Esophagus squamous epithelium (tissue), 5 donors: ENCODE data around the gene OTOG. TPM values are rescaled to one million over a fixed set of nuclear protein-coding genes. Genes with fewer than 3 reads are reported as not detected.

Experiments used
- DNase-seq: peaks from one replicate; lab custom pipeline; 2025; lab: John Stamatoyannopoulos, UW
- H3K27ac ChIP-seq, 4 donors: fragments of 200-600 bp; sonication (generic); one replicate each; pipeline ENCODE4 v1.5.1; 2016 to 2019; ENCODE audit warnings: mild to moderate bottlenecking in 1 of 4
- H3K27me3 ChIP-seq, 4 donors: fragments of 200-600 bp; sonication (generic); 1 replicate in 3 of 4; 2 replicates in 1 of 4; pipeline versions ENCODE4 v1.5.1 to v1.6.0; 2017 to 2021; ENCODE audit warnings: antibody characterized with exemption in 1 of 4
- H3K36me3 ChIP-seq, 3 donors: fragments of 200-600 bp; sonication (generic); one replicate each; pipeline ENCODE4 v1.5.1; 2016 to 2019
- H3K4me1 ChIP-seq, 3 donors: fragments of 200-600 bp; sonication (generic); one replicate each; pipeline ENCODE4 v1.5.1; 2017 to 2019
- H3K4me3 ChIP-seq, 4 donors: fragments of 200-600 bp; sonication (generic); 1 replicate in 3 of 4; 2 replicates in 1 of 4; pipeline ENCODE4 v1.5.1; 2016 to 2019; ENCODE audit warnings: mild to moderate bottlenecking in 2 of 4, moderate library complexity in 1 of 4
- H3K9me3 ChIP-seq, 3 donors: fragments of 200-600 bp; sonication (generic); one replicate each; pipeline ENCODE4 v1.5.1; 2016 to 2019
- CTCF ChIP-seq, 6 experiments: fragments of 450-650 bp in 4 of 6; fragments of 200-600 bp in 2 of 6; sonication (generic) in 2 of 6; IDR thresholded peaks; one replicate each; pipeline ENCODE4 v1.5.1; 2016 to 2019; ENCODE audit warnings: antibody characterized with exemption in 6 of 6, mild to moderate bottlenecking in 4 of 6, moderate library complexity in 4 of 6
- POLR2A ChIP-seq, 4 donors: fragments of 450-650 bp; IDR thresholded peaks; one replicate each; pipeline ENCODE4 v1.6.1; 2017; ENCODE audit warnings: antibody characterized with exemption in 4 of 4, mild to moderate bottlenecking in 4 of 4, moderate library complexity in 3 of 4
- WGBS, 2 donors: methylation state at CpG; one replicate each; pipeline ENCODE4 v1.1.5; 2018; 5-methylcytosine and 5-hydroxymethylcytosine counted together
- intact Hi-C: fragments of 100-400 bp; cut with DNase I; formaldehyde crosslinking; loops from one replicate; pipeline ENCODE4 v1.15.0; 2022
- total RNA-seq, 4 donors: library from RNA; depleted of rRNA; stranded (reverse); fragments of >200 nt; gene quantifications; one replicate each; pipeline ENCODE4 v1.1.0, GENCODE V29; 2016
- donor health status: DM: yes; HTN: yes; CAD: no.

The OTOG gene
- total RNA-seq, 4 donors from 2014 or later: not detected

GRCh38 chr11:17550450-17551346 lies 3.6 kb downstream of the OTOG start:
- 43 to 63% methylated on average over 5 to 8 of the region's 12 CpGs for WGBS, 2 donors
- Histone ChIP-seq H3K27ac (no peak overlapping the region), H3K36me3 (no peaks in the 10 kb centered on the region), H3K27me3 (peaks cover 0 to 57% (median 0%) of the 10 kb centered on the region in 4 donors), H3K4me3 (no peak overlapping the region), H3K4me1 (peaks cover 0 to 3% (median 0%) of the 10 kb centered on the region in 3 donors), H3K9me3 (no peaks in the 10 kb centered on the region)
- no peak for DNase-seq
- intact Hi-C loops: no loop called here
- TF ChIP-seq POLR2A (IDR thresholded peaks at IDR 0.05) (no peak), CTCF (IDR thresholded peaks at IDR 0.05) (no peak)

GRCh38 chr11:17551347-17552040 lies 4.4 kb downstream of the OTOG start:
- Histone ChIP-seq H3K27ac (no peak overlapping the region), H3K4me3 (no peak overlapping the region), H3K4me1 (peaks cover 0 to 3% (median 0%) of the 10 kb centered on the region in 3 donors), H3K27me3 (peaks cover 0 to 49% (median 0%) of the 10 kb centered on the region in 4 donors), H3K9me3 (no peaks in the 10 kb centered on the region), H3K36me3 (no peaks in the 10 kb centered on the region)
- 49 to 71% methylated on average over 2 to 6 of the region's 7 CpGs for WGBS, 2 donors
- intact Hi-C loops: no loop called here
- no peak for DNase-seq
- no peak for TF ChIP-seq POLR2A (IDR thresholded peaks at IDR 0.05)
- no peak for TF ChIP-seq CTCF (IDR thresholded peaks at IDR 0.05)

- no peak overlapping the region for H3K27ac ChIP-seq
- peaks cover 0 to 46% (median 0%) of the 10 kb centered on the region in 4 donors for H3K27me3 ChIP-seq
- no peak for DNase-seq
- WGBS, 2 donors: 76 to 78% methylated on average over 2 of the region's 4 CpGs
- H3K36me3 ChIP-seq: no peaks in the 10 kb centered on the region
- intact Hi-C loops: no loop called here
- TF ChIP-seq CTCF (IDR thresholded peaks at IDR 0.05) (no peak), POLR2A (IDR thresholded peaks at IDR 0.05) (no peak)
- H3K4me1 ChIP-seq: peaks cover 0 to 2% (median 0%) of the 10 kb centered on the region in 3 donors
- no peak overlapping the region for H3K4me3 ChIP-seq
- H3K9me3 ChIP-seq: no peaks in the 10 kb centered on the region
Observed at GRCh38 chr11:17552041-17552355, 4.9 kb downstream of the OTOG start.

GRCh38 chr11:17552392-17553248 lies 5.6 kb downstream of the OTOG start:
- Histone ChIP-seq H3K27me3 (peaks cover 0 to 46% (median 0%) of the 10 kb centered on the region in 4 donors), H3K36me3 (no peaks in the 10 kb centered on the region), H3K4me1 (no peaks in the 10 kb centered on the region), H3K27ac (no peak overlapping the region), H3K4me3 (no peak overlapping the region), H3K9me3 (no peaks in the 10 kb centered on the region)
- DNase-seq: no peak
- intact Hi-C loops: no loop called here
- WGBS, 2 donors: 78 to 83% methylated on average over 2 to 4 of the region's 10 CpGs
- no peak for TF ChIP-seq CTCF (IDR thresholded peaks at IDR 0.05)
- TF ChIP-seq POLR2A (IDR thresholded peaks at IDR 0.05): no peak
